GM18519 (cell line): ENCODE measurements around the gene COBL.

ENCODE experiments used
- ATAC-seq: cut with Tn5 transposase; IDR thresholded peaks from one replicate; pipeline ENCODE4 v1.9.1; 2021; ENCODE audit warnings: mild to moderate bottlenecking, moderate library complexity; ENCODE audit not compliant: unreplicated experiment, low FRiP score

The COBL gene

DNA sequence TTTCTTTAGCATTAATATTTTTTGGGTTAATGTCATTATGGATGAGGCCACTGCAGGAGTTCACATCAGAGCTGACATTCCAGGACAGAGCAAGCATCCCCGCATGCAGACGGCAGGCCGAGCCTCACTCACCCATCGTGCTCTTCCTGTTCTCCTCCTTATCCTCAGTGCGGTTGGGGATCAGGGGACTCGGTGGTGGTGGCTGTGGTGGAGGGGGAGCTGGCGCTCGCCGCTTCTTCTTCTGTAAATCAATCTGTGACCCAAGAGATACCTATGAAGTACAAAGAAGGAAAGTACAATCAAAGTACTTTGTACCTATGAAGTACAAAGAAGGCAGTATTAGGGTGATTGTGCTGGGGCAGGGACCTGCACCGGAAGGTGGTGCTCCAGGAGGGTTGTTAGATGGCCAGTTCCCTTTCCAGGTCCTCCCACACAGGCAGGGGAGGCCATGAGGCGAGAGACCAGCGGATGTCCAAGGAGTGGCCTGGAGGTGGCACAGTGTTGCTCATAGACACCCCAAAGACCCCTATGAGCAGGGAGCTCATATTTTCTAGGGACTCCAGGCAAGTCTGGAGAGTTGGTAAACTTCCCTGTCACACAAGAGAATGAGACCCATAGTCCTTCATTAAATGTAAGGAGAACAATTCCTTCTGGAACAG lies 231.4 kb downstream of the COBL start:
- no peak for ATAC-seq

DNA sequence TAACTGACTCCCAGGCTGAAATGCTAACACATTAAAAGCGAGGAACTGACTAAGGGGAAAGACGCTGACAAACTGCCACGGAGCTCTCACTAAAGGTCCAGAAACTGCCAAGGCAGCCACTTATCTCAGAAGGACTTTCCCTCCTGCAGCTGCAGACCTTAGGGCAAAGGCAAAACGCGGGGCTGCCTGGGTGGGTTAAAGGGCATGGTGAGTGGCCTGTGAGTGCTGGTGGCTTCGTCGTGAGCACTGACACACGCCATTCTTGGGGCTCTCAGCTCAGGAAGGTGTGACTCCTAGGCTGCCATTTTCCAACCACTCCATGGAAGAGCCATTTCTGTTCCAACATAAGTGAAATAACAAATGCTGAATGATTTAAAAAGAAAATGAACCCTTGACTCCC lies 232.5 kb downstream of the COBL start:
- ATAC-seq, result no peak

GRCh38 chr7:51082940-51083533 lies 233.6 kb downstream of the COBL start:
- ATAC-seq, result no peak

DNA sequence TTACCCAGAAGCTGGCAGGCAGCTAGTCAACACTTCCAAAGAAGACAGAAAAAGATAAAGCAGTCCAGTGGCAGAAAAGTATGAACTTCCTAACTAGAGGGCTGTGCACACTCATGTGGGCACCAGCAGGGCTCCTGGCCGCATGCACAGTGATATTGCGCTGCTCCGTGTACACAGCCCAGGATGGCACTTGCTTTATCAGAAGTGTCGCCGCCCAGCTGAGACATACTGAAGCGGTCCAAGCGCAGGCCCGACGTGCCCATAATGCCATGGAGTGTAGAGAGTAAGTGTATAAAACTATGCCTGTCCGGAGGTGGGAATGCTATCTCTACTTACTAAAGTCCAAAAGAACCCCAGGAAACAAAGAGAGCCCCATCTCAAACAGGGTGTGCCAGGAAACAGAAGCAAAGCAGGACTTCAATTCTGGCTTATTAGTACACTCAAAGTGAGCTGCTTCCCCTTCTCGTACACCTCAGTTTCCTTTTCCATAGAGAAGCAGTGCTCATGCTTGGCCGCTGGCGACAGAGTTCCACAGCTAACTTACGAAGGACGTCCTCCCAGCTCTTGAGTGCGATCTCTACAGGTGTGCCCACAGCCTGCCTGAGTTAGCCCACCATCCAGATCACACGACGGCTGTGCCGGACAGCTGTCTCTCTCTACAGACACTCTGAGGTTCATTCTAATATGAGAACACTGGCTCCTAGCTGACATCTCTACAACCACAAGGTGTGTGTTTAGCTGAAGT lies 234.3 kb downstream of the COBL start:
- ATAC-seq, result no peak

- ATAC-seq, result no peak
Measured at GRCh38 chr7:51081270-51081890, 235.2 kb downstream of the COBL start.

DNA sequence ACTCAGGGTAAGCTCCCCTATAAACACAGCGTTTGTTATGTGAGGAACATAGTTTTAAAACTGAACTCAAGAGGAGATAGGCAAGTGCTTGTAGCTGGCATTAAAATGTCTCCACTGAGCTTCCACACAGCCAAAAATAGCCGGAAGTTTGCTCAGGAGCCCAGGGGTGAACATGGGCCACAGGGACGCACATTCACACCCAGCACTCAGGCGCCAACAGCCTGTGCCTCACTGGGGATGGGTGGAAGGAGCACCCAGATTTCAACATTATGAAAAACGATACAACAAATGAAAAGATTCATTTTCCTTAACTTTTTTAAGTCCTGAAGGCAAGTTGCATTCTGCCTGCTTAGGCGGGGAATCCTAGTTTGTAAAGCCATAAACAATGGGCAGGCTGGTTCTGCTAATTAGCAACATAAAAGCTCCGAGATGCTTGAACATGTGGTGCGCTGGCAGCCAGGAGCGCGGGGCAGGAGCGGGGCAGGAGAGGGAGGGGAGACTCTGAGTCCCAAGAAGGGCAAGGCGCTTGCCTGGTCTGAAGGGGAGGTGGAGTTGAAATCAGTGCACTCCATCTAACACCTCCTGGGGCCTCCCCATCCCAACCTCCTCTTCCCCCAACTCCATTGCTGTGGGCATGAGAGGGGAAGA lies 235.9 kb downstream of the COBL start:
- ATAC-seq, result no peak

- no peak for ATAC-seq
Measured at GRCh38 chr7:51080216-51080615, 236.4 kb downstream of the COBL start.

GRCh38 chr7:51079494-51079893 lies 237.1 kb downstream of the COBL start:
- ATAC-seq, result no peak

DNA sequence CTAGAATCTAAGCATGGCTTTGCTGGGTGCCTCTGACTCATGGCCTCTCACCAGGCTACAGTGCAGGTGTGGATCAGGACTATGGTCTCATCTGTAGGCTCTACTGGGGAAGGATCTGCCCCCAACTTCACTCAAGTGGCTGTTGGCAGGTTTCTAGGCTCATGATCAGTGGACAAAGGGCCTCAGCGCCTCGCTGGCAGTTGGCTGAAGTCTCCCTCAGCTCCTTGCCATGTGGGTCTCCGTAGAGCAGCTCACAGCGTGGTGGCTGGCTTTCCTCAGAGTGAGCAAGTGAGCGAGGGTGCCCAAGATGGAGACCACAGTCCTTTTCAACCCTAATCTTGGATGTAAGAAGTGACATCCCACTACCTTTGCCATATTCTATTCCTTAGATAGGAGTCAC lies 238.0 kb downstream of the COBL start:
- ATAC-seq, result no peak

DNA sequence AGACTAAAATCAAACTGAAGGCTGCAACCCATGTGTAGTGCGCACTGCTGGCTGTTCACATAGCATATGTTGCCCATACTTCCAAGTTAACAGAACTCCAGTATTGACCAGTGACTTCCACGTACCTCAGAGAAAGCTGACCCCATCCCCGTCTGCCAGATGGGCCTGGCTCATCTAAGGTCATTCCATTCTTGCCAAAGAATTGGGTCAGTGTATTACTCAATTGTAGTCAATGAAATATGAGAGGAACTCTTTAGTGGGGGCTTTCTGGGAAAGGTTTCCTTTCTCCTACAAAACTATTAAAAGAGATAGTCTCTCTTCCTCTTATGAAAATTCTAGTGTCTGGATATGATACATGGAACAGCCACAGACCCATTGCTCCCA lies 238.6 kb downstream of the COBL start:
- ATAC-seq, result no peak

DNA sequence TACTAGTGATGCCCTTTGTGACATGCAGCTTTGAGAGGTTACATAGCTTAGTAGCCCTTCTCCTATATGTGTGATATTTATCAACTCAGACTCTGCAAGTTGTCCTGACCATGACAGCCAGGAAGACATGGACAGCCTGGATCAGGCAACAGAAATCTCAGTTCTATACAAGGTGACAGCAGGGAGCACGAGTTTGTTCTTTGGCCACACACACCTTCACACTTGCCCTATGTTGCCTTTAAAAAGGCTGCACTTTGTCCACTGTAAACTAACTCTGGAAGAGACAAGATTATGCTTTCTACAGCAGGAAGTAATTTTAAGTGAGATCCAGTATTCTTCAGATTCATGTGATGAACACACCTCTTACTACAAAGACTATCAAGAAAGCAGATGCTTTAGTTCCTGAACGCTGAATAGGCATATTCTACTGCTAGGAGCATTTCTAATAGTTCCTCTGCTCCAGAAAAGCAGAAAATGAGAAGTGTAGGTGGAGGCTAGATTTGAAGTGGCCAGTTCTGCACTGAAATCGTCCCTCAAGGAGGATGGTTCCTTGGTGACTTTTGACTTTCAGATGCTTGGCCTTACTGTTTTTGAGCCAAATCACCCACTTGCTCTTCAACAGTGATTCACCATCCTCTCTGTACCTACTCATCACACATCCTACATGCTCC lies 239.2 kb downstream of the COBL start:
- ATAC-seq, result no peak

DNA sequence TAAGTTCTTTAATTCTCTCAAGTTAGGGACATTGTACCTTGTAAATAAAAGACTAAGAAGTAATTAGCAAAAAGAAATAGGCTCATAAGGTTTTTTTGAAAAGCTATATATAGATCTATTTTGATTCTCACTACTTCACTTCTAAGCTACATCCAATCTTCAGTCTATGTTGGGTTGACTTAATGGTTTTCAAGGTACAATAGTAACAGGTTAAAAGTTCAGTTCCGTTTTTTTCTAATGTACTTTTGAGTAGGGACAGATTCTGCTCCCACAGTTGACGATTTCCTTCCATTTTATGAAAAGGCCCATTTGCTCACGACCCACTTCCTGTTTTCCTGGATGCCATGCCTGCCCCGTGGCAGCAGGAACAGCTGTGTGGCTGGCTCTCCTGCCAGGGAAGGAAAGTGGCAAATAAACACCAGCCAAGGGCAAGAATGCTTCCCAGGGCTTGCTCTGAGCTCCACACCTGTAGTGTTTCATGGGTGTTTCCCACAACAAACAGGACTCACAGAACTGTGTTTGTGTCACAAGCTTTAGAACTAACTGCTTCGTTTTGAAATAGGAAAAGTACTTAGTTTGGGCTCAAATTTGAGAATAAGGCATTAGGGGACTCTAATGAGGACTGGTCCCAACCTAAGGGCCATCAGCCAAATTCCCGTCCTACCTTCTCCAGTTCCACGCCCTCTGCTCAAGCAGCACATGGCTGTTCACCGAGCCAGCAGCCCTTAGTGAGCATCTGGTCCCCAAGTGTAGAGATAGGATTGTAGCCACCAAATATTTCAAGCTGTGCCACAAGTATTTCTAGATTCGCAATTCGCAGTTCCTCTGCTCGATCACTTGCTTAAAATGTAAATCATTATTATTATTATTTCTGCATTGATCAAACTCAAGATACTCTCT lies 240.7 kb downstream of the COBL start:
- no peak for ATAC-seq

DNA sequence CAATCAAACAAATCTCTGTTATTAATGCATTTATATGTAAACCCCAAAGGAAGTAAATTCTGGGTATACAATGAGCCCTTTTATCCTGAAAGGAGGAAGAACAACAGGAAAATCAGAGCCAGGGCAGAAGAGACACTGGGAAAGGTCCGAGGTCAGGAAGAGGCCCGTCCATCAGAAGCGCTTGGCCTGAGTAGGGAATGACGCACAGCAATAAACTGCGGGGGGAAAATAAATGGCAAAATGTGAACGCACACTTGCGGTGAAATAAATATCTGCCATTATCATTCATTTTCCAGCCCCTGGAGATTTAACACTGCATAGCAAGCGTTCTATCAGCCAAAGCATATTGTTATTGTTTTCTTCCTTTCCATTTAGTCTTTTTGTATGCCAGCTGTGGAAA lies 243.4 kb downstream of the COBL start:
- ATAC-seq, result no peak

- ATAC-seq, result no peak
Measured at GRCh38 chr7:51072281-51072680, 244.3 kb downstream of the COBL start.

GRCh38 chr7:51071427-51071826 lies 245.2 kb downstream of the COBL start:
- ATAC-seq, result no peak

DNA sequence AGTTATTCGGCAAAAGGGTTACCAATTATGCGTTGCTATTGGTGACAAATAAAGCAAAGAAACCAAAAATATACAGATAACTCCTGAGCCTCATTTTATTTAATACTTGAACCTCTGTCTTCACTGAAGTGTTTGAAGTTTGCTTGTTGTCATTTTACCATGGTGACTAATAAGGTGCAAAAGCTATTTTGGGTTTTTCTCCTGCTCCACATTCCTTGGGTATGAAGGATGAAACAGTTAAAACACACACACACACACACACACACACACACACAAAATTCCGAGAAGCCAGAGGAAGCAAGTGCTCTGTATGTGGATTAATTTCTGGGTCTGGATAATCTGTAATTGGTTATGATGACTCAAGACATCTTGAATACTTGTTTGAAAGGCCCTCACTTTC lies 246.5 kb downstream of the COBL start:
- no peak for ATAC-seq

DNA sequence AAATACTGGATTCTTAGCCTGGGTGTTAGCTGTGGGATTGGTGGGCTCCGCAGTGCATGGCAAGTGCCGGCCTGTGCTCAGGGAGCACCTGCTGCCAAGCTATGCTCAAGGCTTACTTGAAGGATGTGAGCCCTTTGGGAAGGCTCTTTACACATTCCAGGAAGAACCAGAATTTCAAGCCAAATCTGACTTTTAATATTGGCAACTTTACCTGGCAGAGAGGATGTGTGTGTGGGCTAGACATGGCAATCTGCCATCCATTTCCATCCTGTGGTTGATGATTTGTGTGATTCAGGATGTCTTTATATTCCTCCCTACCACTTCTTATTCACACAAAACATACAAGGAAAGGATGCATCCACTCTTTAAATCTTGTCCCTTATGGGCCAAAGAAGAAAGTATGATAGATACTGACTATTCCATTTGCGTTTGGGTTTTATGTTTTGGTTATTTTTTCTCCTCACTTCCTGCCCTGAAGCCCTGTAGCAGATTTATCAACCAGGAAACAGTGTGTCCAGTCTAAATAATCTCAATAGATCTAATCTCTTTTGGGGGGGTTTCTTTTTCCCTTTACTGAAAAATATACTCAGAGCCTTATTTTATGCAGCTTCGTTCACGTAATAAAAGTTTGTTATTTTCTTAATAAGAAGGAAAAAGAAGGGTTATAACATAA lies 247.1 kb downstream of the COBL start:
- ATAC-seq, result no peak

GRCh38 chr7:51068401-51068800 lies 248.2 kb downstream of the COBL start:
- no peak for ATAC-seq

DNA sequence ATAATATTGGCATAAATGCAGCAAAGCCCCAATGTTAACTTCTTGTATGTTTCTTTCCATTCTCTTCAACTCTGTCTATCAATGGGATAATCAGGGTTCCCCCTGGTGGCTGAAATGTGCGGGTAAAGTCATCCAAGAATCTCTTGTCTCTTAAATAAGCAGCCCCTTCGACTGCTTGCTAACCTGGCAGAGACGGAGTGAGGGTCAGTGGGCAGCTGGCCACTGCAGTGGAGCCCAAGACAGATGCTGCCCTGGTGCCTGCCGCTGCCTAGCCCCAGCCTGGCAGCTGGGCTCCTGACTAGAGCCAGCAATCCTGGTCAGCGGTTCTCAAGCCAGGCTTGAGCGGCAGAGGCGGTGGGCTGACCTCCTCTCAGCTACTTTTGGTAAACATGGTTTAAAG lies 248.9 kb downstream of the COBL start:
- no peak for ATAC-seq
